Testis (tissue), 3 donors: ENCODE data around the gene COMMD10. TPM values are rescaled to one million over a fixed set of nuclear protein-coding genes. Genes with fewer than 3 reads are reported as not detected.

Experiments
- DNase-seq: peaks from one replicate; pipeline ENCODE4 v3.0.0-alpha.2; 2019
- H3K27ac ChIP-seq, 2 donors: fragments of 200-600 bp; sonication (generic); one replicate each; pipeline ENCODE4 v1.5.1; 2019
- H3K27me3 ChIP-seq: fragments of 200-600 bp; sonication (generic); one replicate; pipeline ENCODE4 v1.5.1; 2019
- H3K36me3 ChIP-seq: fragments of 200-600 bp; sonication (generic); one replicate; pipeline ENCODE4 v1.5.1; 2017; ENCODE audit warnings: low read depth; ENCODE audit errors: missing control alignments
- H3K4me1 ChIP-seq: fragments of 200-600 bp; sonication (generic); one replicate; pipeline ENCODE4 v1.5.1; 2019
- H3K4me3 ChIP-seq, 2 donors: fragments of 200-600 bp; sonication (generic); one replicate each; pipeline ENCODE4 v1.5.1; 2017 to 2019
- H3K9me3 ChIP-seq: fragments of 200-600 bp; sonication (generic); one replicate; pipeline ENCODE4 v1.5.1; 2017
- POLR2A ChIP-seq: fragments of 450-650 bp; IDR thresholded peaks from one replicate; pipeline ENCODE4 v1.6.1; 2017; ENCODE audit warnings: antibody characterized with exemption, mild to moderate bottlenecking, moderate library complexity
- WGBS, 2 donors: methylation state at CpG; one replicate each; pipeline ENCODE4 v1.1.5; 2018; 5-methylcytosine and 5-hydroxymethylcytosine counted together
- intact Hi-C: fragments of 100-400 bp; cut with DNase I; formaldehyde crosslinking; loops from one replicate; pipeline ENCODE4 v1.15.1; 2023; ENCODE audit warnings: low total_unique reads
- polyA plus RNA-seq: library from polyadenylated mRNA; stranded (reverse); fragments of 350-450 nt; fragmentation: Illumina TruSeq; extraction: RNeasy Lipid Tissue Mini Kit (QIAGEN cat#74804); gene quantifications from one replicate; pipeline ENCODE4 v1.2.3, GENCODE V29; 2014; ENCODE audit warnings: low read depth, low replicate concordance; ENCODE audit not compliant: insufficient read depth
- total RNA-seq, 2 donors: library from RNA; depleted of rRNA; stranded (reverse); fragments of >200 nt; gene quantifications; one replicate each; pipeline ENCODE4 v1.2.3, GENCODE V29; 2016
- TF ChIP-seq, protein P1 (sequence below), 3 experiments: fragments of 450-650 bp in 2 of 3; fragments of 200-600 bp in 1 of 3; sonication (generic) in 1 of 3; IDR thresholded peaks; one replicate each; pipeline ENCODE4 v1.5.1; 2016 to 2019; ENCODE audit warnings: antibody characterized with exemption in 3 of 3, mild to moderate bottlenecking in 2 of 3, moderate library complexity in 1 of 3

Gene COMMD10
- total and polyA plus RNA-seq, 3 donors from 2014 or later: 16.6 to 36.1 (median 29.7) TPM

DNA sequence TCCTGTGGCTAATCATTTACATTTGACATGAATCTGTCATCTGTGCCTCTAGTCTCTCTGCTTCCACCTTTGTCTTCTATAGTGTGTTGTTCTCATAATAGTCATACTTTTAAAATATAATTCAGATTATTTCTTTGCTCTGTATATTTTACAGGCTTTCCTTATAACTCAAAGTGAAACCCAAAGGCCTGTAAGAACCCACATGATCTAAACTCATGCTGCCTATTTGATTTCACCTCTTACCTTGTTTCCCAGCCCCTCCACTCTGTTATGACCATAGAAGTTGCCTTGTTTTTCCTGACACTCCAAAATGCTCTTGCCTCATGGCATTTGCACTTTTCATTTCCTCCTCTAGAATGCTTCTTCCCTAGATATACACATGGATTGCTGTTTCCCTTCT is 74.2 kb downstream of the COMMD10 start:
- H3K4me1 ChIP-seq: no peaks in the 10 kb centered on the region
- H3K27me3 ChIP-seq: no peaks in the 10 kb centered on the region
- no peak overlapping the region for H3K27ac ChIP-seq
- DNase-seq: no peak
- intact Hi-C loops: no loop called here
- TF ChIP-seq POLR2A: no peak
- TF ChIP-seq, protein P1, sequence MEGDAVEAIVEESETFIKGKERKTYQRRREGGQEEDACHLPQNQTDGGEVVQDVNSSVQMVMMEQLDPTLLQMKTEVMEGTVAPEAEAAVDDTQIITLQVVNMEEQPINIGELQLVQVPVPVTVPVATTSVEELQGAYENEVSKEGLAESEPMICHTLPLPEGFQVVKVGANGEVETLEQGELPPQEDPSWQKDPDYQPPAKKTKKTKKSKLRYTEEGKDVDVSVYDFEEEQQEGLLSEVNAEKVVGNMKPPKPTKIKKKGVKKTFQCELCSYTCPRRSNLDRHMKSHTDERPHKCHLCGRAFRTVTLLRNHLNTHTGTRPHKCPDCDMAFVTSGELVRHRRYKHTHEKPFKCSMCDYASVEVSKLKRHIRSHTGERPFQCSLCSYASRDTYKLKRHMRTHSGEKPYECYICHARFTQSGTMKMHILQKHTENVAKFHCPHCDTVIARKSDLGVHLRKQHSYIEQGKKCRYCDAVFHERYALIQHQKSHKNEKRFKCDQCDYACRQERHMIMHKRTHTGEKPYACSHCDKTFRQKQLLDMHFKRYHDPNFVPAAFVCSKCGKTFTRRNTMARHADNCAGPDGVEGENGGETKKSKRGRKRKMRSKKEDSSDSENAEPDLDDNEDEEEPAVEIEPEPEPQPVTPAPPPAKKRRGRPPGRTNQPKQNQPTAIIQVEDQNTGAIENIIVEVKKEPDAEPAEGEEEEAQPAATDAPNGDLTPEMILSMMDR (IDR thresholded peaks at IDR 0.05): no peak
- no peak overlapping the region for H3K4me3 ChIP-seq
- no peaks in the 10 kb centered on the region for H3K36me3 ChIP-seq
- H3K9me3 ChIP-seq: no peaks in the 10 kb centered on the region

DNA sequence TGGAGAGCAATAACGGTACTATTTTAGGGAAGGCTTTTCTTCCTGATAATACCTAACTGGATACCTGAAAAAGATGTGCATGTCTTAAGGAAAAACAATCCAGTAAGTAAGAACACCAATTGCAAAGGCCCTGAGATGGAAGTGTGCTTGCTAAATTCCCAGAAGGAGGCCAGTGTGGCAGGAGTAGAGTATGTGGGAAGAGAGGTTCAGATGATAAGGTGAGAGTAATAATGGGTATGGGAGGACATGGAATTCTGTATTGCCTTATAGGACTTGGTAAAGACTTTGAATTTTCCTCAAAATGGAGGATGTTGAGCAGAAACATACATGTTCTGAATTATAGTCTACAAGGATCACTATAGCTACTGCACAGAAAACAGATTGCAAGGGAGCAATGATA is 89.3 kb downstream of the COMMD10 start:
- H3K27me3 ChIP-seq: no peaks in the 10 kb centered on the region
- intact Hi-C loops: no loop called here
- no peak overlapping the region for H3K4me3 ChIP-seq
- 94 to 97% methylated on average over 1 of the region's 1 CpG for WGBS, 2 donors
- no peak for TF ChIP-seq POLR2A
- TF ChIP-seq, protein P1 (IDR thresholded peaks at IDR 0.05): no peak
- H3K4me1 ChIP-seq: no peaks in the 10 kb centered on the region
- no peak overlapping the region for H3K27ac ChIP-seq
- DNase-seq: no peak
- H3K9me3 ChIP-seq: no peaks in the 10 kb centered on the region
- no peaks in the 10 kb centered on the region for H3K36me3 ChIP-seq

DNA sequence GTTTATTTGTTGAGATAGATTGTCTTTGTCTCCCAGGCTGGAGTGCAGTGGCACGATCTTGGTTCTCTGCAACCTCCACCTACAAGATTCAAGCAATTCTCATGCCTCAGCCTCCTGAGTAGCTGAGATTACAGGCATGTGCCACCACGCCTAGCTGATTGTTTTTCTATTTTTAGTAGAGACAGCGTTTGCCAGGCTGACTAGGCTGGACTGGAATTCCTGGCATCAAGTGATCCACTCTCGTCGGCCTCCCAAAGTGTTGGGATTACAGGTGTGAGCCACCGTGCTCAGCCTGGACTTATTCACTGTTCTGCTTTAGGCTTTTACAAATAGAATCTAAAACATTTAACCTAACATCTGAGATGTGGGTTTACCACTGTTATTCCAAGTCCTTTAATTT is 91.3 kb downstream of the COMMD10 start:
- Histone ChIP-seq H3K4me3 (no peak overlapping the region), H3K36me3 (no peaks in the 10 kb centered on the region), H3K27me3 (no peaks in the 10 kb centered on the region), H3K9me3 (no peaks in the 10 kb centered on the region), H3K4me1 (no peaks in the 10 kb centered on the region), H3K27ac (no peak overlapping the region)
- no peak for DNase-seq
- intact Hi-C loops: no loop called here
- TF ChIP-seq, protein P1 (IDR thresholded peaks at IDR 0.05): no peak
- TF ChIP-seq POLR2A: no peak
- 84 to 89% methylated on average over 6 of the region's 6 CpGs for WGBS, 2 donors

DNA sequence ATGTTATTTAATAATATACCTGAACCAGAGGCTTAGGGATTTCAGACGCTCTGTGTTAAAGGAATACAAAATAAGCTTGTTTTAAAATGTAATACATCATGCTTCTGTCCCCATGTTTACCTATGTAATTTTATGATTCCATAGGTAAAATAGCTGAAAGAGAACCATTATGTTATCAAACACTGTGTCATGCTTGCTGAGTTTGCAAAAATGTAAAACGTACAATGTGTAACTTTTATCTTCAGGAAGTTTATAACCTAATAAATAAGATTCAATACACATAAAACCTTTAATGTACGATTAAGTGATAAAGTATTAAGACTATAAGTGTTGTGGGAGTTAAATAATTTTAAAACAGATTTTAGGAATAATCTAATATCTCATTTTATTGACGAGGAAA is 94.1 kb downstream of the COMMD10 start:
- no peaks in the 10 kb centered on the region for H3K4me1 ChIP-seq
- no peak for DNase-seq
- H3K9me3 ChIP-seq: no peaks in the 10 kb centered on the region
- intact Hi-C loops: no loop called here
- no peaks in the 10 kb centered on the region for H3K27me3 ChIP-seq
- no peaks in the 10 kb centered on the region for H3K36me3 ChIP-seq
- no peak overlapping the region for H3K4me3 ChIP-seq
- WGBS, 2 donors: 85 to 87% methylated on average over 4 of the region's 4 CpGs
- TF ChIP-seq, protein P1 (IDR thresholded peaks at IDR 0.05): no peak
- no peak for TF ChIP-seq POLR2A
- H3K27ac ChIP-seq: no peak overlapping the region

DNA sequence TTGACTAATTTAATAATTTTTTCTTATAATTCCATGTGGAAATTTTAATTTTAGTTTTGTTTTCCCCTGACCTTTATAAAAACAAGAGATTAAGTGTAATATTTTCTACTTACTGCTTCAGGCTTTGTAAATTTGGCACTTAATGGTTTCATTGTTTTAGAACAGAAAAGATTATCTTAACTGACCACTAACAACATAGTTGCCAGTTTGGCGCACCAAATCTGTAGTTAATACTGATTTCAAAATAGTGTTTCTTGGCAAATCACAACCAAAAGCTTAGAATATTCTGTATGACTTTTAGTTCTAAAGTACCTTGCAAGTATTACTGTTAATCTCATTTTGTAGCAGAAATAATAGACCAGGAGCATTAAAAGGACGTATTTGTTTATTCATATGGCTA is 124.3 kb downstream of the COMMD10 start:
- peak; percentile 34 for DNase-seq
- intact Hi-C loops: no loop called here
- Histone ChIP-seq H3K4me3 (no peak overlapping the region), H3K4me1 (peaks cover 8% of the 10 kb centered on the region), H3K36me3 (no peaks in the 10 kb centered on the region), H3K27me3 (no peaks in the 10 kb centered on the region), H3K27ac (peak overlapping the region in 1 of 2 donors; percentile 60), H3K9me3 (no peaks in the 10 kb centered on the region)
- 50 to 53% methylated on average over 2 of the region's 2 CpGs for WGBS, 2 donors
- TF ChIP-seq, protein P1 (IDR thresholded peaks at IDR 0.05): no peak
- TF ChIP-seq POLR2A: no peak
